ENCODE measurements around the gene TMCC1. TPM values are rescaled to one million over a fixed set of nuclear protein-coding genes. Genes with fewer than 3 reads are reported as not detected.
"Not testable (repeated sequence)": the region's sequence is repeated elsewhere in the genome, so short reads cannot be mapped to it uniquely, and the experiment has no call there.

Gene TMCC1
- total and polyA plus RNA-seq, 2 experiments from 2014 or later: 12.3 to 26.9 TPM

GRCh38 chr3:129864519-129864918 is 29.0 kb downstream of the TMCC1 start:
- no peak for TF ChIP-seq CTCF (IDR thresholded peaks at IDR 0.05; ENCODE audit: low read depth, low read length)
- DNase-seq (ENCODE audit: low read depth in 1 of 2, low spot score in 1 of 2): no peak
- H3K9me3 ChIP-seq (ENCODE audit: low read depth): no peaks in the 10 kb centered on the region
- H3K4me1 ChIP-seq (ENCODE audit: low read depth): no peaks in the 10 kb centered on the region
- no peak overlapping the region for H3K4me3 ChIP-seq
- no peaks in the 10 kb centered on the region for H3K27me3 ChIP-seq
- no peak overlapping the region for H3K27ac ChIP-seq
- peaks cover 4% of the 10 kb centered on the region for H3K36me3 ChIP-seq

DNA sequence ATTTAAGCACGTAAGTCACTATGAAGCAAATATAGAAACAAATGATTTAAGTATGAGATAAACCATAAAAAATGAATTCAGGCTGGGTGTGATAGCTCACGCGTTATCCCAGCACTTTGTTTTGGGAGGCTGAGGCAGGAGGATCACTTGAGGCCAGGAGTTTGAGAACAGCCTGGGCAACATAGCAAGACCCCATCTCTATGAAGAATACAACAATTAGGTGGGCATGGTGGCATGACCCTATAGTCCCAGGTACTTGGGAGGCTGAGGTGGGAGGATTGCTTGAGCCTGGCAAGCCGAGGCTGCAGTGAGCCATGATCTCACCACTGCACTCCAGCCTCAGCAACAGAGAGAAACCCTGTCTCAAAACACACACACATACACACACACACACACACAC is 34.2 kb downstream of the TMCC1 start:
- no peak for TF ChIP-seq CTCF (IDR thresholded peaks at IDR 0.05; ENCODE audit: low read depth, low read length)
- Histone ChIP-seq H3K27me3 (no peaks in the 10 kb centered on the region), H3K36me3 (peaks cover 4% of the 10 kb centered on the region), H3K4me1 (ENCODE audit: low read depth) (no peaks in the 10 kb centered on the region), H3K9me3 (ENCODE audit: low read depth) (no peaks in the 10 kb centered on the region), H3K27ac (no peak overlapping the region), H3K4me3 (no peak overlapping the region)
- no peak for DNase-seq (ENCODE audit: low read depth in 1 of 2, low spot score in 1 of 2)

DNA sequence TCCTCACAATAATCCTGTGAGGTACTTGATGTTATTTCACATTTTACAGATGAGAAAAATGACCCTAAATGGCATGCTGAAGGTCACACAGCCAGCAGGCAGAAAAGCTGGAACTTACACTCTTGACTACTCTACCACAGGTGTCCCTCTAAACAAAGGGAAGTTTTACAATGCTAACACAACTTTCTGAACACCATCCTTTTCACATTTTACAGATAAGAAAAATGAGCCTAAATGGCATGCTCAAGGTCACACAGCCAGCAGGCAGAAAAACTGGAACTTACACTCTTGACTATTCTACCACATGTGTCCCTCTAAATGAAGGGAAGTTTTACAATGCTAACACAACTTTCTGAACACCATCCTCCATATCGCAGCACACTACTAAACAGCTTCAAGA is 35.6 kb downstream of the TMCC1 start:
- DNase-seq (ENCODE audit: low read depth in 1 of 2, low spot score in 1 of 2): no peak
- H3K9me3 ChIP-seq (ENCODE audit: low read depth): no peaks in the 10 kb centered on the region
- peak overlapping the region; percentile 53 for H3K27ac ChIP-seq
- no peaks in the 10 kb centered on the region for H3K4me1 ChIP-seq (ENCODE audit: low read depth)
- H3K36me3 ChIP-seq: peaks cover 4% of the 10 kb centered on the region
- no peaks in the 10 kb centered on the region for H3K27me3 ChIP-seq
- no peak overlapping the region for H3K4me3 ChIP-seq
- TF ChIP-seq CTCF (IDR thresholded peaks at IDR 0.05; ENCODE audit: low read depth, low read length): no peak

- H3K36me3 ChIP-seq; DNase-seq (ENCODE audit: low read depth in 1 of 2, low spot score in 1 of 2); H3K27me3 ChIP-seq; H3K4me3 ChIP-seq; H3K4me1 ChIP-seq (ENCODE audit: low read depth); H3K9me3 ChIP-seq (ENCODE audit: low read depth); H3K27ac ChIP-seq: not testable (repeated sequence)
Observed at GRCh38 chr3:129856790-129857189, 36.7 kb downstream of the TMCC1 start.

DNA sequence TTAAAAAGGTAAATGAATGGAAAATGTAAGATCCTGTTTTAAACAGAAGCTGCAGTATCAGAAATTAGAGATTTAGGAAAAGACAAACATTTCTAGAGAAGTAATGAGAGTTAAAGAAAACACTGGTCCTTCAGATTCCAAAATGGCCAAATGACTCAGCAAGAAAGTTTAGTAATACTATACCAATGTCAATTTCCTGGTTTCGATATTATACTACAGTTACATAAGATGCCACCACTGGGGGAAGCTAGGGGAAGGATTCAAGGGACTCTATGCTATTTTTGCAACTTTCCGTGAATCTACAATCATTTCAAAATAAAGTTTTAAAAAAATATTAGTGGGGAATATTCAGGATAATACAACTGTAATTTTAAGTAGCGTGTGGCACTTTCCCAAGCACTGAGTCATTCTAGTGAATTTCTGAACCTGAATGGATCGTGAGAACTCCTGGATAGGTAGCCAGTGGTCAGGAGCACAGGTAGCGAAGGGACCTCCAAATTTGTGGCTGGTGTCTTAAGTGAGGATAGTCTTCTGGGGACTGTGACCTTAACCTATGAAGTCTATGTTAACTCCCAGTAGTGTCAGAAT is 37.6 kb downstream of the TMCC1 start:
- Histone ChIP-seq H3K4me1 (ENCODE audit: low read depth) (no peaks in the 10 kb centered on the region), H3K9me3 (ENCODE audit: low read depth) (no peaks in the 10 kb centered on the region), H3K27me3 (no peaks in the 10 kb centered on the region), H3K27ac (no peak overlapping the region), H3K36me3 (no peaks in the 10 kb centered on the region), H3K4me3 (no peak overlapping the region)
- DNase-seq (ENCODE audit: low read depth in 1 of 2, low spot score in 1 of 2): peak in 1 of 2 donors; percentile 57
- no peak for TF ChIP-seq CTCF (IDR thresholded peaks at IDR 0.05; ENCODE audit: low read depth, low read length)

- TF ChIP-seq CTCF (IDR thresholded peaks at IDR 0.05; ENCODE audit: low read depth, low read length): no peak
- Histone ChIP-seq H3K4me3 (no peak overlapping the region), H3K9me3 (ENCODE audit: low read depth) (no peaks in the 10 kb centered on the region), H3K27me3 (no peaks in the 10 kb centered on the region), H3K27ac (no peak overlapping the region), H3K4me1 (ENCODE audit: low read depth) (no peaks in the 10 kb centered on the region), H3K36me3 (no peaks in the 10 kb centered on the region)
- peak in 1 of 2 donors; percentile 54 for DNase-seq (ENCODE audit: low read depth in 1 of 2, low spot score in 1 of 2)
Observed at GRCh38 chr3:129855170-129855831, 38.2 kb downstream of the TMCC1 start.
